ENCODE results near the gene SMIM9.
"Not testable (repeated sequence)": the region's sequence is repeated elsewhere in the genome, so short reads cannot be mapped to it uniquely, and the experiment has no call there.

Gene SMIM9

DNA sequence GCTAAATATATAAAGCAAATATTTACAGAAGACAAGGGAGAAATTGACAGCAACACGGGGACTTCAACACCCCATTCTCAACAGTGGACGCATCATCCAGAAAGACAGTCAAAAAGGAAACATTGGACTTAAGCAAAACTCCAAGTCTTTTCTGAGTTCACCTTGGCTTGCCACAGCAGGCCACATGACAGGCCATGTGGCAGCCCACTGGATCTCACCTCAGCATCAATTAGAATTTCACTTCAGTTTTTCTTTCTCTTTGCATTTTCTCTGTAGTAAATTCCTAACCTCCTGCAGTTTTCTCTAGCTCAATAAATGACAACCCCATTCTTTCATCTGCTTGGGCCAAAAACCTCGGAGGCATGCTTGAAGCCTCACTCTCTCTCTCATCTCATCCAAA is 12.4 kb downstream of the SMIM9 start:
- TF ChIP-seq ZFX (IDR thresholded peaks at IDR 0.05; ENCODE audit: borderline replicate concordance) = no peak
- TF ChIP-seq, protein P1, sequence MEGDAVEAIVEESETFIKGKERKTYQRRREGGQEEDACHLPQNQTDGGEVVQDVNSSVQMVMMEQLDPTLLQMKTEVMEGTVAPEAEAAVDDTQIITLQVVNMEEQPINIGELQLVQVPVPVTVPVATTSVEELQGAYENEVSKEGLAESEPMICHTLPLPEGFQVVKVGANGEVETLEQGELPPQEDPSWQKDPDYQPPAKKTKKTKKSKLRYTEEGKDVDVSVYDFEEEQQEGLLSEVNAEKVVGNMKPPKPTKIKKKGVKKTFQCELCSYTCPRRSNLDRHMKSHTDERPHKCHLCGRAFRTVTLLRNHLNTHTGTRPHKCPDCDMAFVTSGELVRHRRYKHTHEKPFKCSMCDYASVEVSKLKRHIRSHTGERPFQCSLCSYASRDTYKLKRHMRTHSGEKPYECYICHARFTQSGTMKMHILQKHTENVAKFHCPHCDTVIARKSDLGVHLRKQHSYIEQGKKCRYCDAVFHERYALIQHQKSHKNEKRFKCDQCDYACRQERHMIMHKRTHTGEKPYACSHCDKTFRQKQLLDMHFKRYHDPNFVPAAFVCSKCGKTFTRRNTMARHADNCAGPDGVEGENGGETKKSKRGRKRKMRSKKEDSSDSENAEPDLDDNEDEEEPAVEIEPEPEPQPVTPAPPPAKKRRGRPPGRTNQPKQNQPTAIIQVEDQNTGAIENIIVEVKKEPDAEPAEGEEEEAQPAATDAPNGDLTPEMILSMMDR (IDR thresholded peaks at IDR 0.05) = no peak
- no peak overlapping the region for H3K27ac ChIP-seq

DNA sequence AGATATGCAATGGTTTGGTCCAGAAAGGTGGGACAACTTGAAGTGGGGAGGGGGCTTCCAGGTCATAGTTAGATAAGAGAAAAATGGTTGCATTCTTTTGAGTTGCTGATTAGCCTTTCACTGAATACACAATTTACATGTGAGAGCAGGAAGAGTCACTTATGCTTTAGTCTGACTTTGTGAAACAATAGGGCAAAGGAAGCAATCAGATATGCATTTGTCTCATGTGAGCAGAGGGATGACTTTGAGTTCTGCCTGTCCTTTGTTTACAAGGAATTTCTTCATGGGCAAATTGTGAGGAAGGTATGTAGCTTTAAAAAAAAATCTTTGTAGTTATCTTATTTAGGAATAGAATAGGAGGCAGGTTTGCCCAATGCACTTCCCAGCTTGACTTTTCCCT is 12.9 kb downstream of the SMIM9 start:
- TF ChIP-seq, protein P1 (IDR thresholded peaks at IDR 0.05) = no peak
- no peak for TF ChIP-seq ZFX (IDR thresholded peaks at IDR 0.05; ENCODE audit: borderline replicate concordance)

DNA sequence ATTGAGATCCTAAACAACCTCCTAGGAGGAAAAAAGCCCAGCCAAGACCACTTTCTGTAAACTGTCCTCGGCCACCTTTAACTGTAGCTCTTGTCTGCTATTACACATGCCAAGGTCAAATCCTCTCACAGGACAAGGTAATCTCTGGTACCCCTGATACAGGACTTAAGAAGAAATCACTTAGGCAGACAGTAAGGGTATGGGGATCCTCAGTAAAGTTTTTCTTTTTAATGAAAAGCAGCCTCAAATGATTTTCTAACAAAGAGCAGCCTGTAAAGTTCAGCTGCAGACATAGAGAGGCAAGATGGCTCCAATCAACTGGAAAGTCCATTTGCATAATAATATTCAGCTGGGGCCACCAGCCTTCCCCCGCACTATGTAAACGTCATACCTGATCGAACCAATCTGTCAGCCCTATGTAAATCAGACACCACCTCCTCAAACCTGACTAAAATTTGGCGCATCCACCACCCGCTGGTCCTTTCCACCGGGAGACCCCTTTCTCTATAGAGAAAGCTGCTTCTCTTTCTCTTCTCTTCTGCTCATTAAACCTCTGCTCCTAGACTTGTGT is 14.6 kb downstream of the SMIM9 start:
- H3K27ac ChIP-seq = no peak overlapping the region
- TF ChIP-seq, protein P1 (IDR thresholded peaks at IDR 0.05) = no peak
- TF ChIP-seq ZFX (IDR thresholded peaks at IDR 0.05; ENCODE audit: borderline replicate concordance) = no peak

More for the DNA sequence above, 12.9 kb downstream of the SMIM9 start:
- no peak overlapping the region for H3K27ac ChIP-seq

DNA sequence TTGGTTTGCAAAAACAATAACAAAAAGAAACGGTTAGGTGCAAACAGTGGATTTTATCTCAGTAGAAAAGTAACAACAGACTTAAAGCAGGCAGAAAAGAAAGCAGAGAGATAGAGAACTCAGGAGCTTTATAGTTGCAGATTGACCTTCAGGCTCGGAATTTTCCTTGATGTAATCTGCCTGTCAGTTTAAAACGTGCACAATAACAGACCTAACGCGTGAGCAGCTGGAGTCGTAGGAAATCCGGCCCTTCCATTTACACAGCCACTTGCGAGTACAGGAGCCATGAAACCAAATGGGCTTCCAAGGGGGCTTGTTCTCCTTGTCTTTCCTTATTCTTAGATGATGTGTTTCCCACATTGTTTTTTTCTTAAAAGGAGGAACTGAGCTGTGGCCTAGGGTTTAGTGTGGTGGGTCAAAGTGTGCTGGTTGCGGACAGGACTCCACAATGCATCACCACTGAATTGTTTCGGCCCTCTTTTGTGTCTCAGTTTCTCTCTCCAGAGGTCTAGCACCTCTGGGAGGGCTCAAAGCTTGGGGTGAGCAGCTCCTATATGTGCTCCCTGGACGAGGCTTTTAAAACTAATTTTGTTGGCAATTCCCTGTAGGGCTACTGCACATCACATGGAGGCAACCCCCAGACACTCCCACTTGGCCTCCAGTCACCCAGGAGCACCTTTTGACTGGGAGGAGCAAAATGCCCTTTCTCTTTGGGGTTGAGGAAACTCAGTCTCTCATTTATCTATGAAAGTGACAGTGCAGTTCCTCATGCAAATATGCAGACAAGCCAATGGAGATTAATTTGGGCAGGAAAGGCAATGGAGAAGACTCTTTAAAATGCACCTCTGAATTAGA is 15.3 kb downstream of the SMIM9 start:
- TF ChIP-seq, protein P1 (IDR thresholded peaks at IDR 0.05) = no peak
- TF ChIP-seq ZFX (IDR thresholded peaks at IDR 0.05; ENCODE audit: borderline replicate concordance) = no peak
- H3K27ac ChIP-seq = no peak overlapping the region

DNA sequence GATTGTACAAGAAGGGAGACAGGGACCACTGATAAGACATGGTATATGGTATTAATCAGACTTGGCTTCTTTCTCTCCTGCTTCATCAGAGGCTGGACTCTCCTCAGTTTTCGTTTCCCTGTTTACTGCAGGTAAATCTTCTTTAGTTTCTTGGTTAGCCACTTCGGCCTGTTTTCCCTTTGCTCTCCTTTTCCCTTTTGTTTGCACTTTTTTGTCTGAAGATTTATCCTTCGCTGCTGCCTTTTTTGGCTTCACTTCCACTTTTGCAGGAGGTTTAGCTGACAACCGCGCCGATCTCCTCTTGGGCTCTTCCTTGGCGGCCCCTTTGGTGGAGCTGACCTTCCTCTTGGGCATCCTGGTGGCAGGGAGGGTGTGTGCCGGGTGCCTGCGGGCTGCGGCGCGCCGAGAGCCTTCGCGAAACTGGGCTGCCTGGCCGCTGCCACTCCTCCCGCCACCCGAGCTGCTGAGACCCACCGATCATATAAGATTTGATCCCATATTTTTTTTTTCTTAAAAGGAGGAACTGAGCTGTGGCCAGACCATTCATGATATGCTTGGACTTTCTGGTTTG is 17.3 kb downstream of the SMIM9 start:
- H3K27ac ChIP-seq = not testable (repeated sequence)

DNA sequence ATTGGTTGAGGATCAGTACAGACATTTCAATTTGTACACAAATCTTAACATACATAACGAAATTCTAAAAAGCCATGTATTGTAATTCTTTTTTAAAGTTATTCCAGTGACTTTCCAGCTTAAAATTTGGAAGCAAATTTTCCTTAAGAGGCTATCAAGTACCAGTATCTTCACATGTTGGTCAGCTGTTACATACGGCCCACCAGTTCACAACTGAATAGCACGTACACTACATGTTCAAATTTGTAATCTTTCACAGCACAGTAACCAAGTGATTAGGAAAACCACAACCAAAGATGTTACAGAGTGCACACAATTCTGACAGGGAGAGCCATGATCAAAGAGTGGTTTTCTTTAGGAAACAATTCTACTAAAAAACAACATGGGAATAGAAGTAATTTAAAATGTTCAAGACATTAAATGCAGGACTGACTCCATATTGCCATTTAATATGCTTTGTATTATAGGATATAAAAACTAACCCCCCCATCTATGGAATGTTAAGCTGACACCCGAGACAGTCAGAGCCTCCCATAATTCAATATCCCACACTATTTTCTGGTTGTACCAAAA is 18.1 kb downstream of the SMIM9 start:
- not testable (repeated sequence) for H3K27ac ChIP-seq

DNA sequence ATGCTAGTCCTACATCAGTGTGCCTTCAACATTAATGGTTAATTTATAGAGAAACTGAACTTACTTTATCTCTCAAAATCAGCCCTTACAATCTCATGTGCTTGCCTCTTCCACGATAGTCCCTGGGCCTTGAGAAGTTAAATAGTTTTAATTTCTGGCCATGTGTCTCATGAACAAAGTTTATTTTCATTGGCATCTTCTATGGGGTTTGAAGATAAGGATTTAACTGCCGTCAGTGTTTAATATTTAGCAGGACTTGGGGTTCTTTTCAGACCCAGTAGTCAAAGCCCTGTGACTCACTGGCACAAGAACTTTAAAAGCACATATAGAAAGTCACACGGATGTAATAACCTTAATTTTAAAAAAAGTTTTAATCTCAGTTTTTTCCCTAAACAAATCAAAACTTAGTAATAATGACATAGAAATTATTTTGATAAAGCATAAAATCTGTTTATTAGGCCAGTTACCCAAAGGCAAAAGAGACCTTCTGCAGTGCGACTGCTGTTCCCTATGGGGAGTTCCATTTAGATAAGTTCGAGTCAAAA is 19.1 kb downstream of the SMIM9 start:
- no peak overlapping the region for H3K27ac ChIP-seq
- TF ChIP-seq ZFX (IDR thresholded peaks at IDR 0.05; ENCODE audit: borderline replicate concordance) = no peak
- TF ChIP-seq, protein P1 (IDR thresholded peaks at IDR 0.05) = no peak

DNA sequence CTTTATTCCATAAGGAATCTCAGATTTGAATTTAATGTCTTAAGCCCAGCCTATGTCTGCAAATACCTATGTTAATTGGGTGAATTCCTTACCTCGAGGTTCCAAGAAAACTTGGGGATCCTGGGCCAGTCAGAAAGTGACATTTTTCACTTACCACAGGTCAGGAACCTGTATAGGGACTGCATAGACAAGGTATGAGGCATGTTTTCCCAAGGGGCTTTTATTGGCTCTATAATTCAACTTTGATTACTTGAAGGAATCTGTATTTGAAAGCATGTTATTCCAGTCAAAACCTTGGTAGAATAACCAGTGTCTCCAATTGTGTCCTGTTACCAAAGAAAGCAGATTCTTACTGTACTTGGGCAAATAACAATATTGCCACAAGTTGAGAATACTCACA is 20.7 kb downstream of the SMIM9 start:
- H3K27ac ChIP-seq = no peak overlapping the region
- TF ChIP-seq, protein P1 (IDR thresholded peaks at IDR 0.05) = no peak
- TF ChIP-seq ZFX (IDR thresholded peaks at IDR 0.05; ENCODE audit: borderline replicate concordance) = no peak
